Stimulated activated CD4-positive, alpha-beta T cell treated with anti-CD3 and anti-CD28 coated beads, Interleukin-15, amount 100 ng/mL, for 1 hour (primary cell): Measurements from ENCODE around the gene ZBTB42.
"Not testable (repeated sequence)": the region's sequence is repeated elsewhere in the genome, so short reads cannot be mapped to it uniquely, and the experiment has no call there.

Source experiments
- DNase-seq, 2 donors: peaks; one replicate each; pipeline ENCODE4 v3.0.0-alpha.2; 2020; ENCODE audit warnings: low read depth in 1 of 2, low spot score in 1 of 2

Gene ZBTB42

DNA sequence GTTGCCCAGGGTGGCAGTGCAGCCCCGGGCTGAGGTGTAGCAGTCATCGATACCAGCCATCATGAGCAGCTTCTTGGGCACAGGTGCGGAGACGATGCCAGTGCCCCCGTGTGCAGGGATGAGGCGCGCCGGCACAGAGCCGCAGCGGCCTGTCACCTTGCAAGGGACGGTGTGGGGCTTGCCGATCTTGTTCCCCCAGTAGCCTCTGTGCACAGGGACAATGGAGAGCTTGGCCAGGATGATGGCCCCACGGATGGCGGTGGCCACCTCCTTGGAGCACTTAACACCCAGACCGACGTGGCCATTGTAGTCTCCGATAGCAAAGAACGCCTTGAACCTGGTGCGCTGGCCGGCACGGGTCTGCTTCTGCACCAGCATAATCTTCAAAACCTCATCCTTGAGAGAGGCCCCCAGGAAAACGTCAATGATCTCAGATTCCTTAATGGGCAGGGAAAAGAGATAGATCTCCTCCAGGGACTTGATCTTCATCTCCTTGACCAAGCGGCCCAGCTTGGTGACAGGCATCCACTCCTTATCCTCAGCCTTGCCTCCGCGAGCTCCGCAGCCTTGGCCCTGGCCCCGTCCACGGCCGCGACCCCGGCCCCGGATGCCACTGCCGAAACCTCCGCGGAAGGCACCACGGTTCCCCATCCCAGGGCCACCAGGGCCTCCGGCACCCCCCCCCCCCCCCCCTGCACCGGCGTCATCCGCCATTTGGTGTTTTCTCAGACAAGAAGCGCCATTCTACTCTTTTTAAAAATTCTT, 35.5 kb downstream of the ZBTB42 start:
- DNase-seq: not testable (repeated sequence)

DNA sequence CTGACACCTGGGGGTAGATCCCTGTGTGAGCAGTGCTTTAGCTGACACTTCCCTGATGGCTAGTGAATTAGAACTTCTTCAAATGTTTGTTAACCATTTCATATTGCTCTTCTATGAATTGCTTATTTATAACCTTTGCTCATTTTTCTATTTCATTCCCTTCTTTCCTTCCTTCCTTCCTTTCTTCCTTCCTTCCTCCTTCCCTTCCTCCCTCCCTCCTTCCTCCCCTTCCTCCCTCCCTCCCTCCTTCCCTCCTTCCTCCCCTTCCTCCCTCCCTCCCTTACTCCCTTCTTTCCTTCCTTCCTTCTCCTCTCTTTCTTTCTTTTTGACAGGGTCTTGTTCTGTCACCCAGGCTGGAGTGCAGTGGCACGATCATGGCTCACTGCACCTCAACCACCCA, 40.8 kb downstream of the ZBTB42 start:
- DNase-seq: no peak

DNA sequence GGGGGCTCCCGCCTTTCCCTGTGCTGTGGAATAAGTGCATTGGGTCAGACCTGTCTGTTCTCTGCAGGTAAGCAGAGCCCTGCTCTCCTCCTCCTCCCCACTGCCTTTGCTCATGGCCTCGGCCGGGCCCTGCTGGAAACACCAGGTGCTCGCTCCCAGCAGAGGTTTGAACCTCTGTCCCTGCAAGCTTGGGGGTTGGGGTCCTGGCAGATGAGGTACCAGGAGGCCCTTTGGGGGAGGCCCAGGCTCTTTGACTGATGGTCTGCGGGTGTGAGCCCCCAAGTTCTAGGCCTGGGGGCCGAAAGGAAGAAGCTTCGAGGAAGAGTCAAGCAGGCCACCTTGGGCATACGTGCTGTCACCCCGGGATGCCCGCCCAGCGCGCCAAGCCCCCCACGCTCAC, 42.1 kb downstream of the ZBTB42 start:
- DNase-seq: no peak

DNA sequence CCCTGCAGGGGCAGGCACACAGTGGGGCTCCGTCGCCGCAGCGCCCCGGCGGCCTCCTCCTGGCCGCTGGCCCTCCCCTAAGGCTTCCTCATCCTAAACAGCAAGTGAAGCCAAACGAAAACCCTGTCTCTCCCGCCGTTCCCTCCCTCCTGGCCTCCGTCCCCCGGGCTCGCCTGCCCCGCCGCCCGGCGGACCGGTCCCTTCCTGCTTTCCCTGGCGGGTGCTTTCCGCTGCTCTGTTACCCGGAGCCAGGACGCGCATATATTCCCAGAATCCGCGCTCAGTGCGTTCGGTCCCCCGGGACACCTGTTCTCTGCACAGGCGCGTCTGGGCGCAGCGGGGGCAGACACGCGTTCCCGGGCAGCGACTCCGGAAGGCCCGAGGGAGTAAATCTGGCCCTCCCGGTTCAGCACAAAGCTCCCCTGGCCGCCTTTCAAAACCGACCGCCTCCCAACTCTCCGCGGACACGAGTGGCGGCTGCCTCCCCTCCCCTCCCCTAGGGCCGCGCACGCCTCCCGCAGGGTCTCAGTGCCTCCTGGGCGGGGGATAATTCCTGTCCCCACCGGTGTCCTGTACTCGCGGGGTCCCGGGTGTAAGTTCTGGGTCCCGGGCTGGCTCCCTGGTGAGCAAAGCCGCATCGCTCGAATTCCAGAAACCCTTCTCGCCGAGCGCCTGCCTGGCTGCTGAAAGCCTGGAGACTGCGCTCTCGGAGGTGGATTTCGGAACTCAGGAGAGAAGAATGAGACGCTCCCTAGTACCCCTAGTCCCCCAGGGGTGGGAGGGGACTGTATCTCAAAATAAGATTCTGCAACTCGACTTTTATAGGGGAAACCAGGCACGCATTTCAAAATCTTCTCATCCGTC, 42.8 kb downstream of the ZBTB42 start:
- no peak for DNase-seq

DNA sequence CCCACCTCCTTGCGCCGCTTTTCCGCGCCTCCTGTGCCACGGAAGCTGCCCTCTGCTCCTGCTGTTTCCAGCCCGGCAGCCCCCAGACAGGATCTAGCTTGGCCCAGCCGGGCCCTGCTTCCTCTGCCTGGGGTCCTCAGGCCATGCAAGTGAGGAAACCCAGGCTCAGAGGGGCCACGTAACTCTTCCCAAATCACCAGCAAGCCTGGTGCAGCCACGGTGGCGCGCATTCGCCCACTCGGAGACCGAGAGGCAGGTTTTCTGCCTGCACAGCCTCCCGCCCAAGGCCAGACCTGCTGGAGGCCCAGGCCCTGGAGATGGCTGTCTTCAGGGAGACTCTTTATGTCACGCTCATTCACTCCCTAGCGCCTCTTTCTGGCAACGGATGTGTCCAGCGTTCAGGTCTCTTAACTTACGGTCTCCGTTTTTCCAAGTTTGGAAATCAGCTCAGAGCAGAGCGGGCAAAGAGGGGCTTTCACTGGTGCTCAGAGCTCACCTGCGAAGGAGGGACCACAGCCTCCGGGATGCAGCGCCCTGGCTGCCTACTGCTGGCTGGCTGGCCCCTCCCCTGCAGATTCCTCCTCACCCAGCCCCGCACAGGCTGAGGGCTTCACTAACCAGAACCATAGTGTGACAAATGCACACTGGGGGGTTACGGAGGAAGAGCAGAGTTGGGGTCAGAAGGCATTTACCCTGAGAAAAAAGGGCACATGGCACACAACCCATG, 43.6 kb downstream of the ZBTB42 start:
- no peak for DNase-seq

DNA sequence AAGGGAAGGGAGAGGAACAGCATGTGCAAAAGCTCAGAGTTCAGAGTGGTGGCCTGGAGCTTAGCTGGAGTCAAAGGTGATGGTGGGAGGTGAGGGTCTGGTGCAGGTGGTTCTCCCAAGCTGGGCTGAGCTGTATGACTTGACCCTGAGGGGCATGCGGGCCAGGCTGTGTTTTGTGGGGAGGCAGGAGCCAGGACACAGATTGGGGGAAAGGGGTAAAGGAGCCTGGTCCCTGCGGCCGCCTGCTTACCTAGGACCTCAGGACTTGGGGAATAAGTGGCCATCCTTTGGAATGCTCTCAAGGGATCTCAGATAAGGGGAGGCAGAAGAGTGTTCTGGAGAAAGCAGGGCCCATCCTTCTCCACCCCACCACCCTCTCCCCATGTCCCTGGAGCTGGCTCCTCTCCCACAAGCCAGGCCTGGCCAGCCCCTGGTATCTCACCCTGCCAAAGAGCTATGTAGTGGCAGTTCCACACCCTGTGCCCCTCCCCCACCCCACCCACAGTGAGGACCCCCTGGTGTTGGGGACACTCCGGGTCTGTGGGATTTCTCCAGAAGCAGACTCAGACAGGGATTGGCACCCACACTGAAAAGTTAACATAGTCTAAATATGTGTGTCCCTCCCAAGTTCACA, 44.2 kb downstream of the ZBTB42 start:
- DNase-seq: no peak

DNA sequence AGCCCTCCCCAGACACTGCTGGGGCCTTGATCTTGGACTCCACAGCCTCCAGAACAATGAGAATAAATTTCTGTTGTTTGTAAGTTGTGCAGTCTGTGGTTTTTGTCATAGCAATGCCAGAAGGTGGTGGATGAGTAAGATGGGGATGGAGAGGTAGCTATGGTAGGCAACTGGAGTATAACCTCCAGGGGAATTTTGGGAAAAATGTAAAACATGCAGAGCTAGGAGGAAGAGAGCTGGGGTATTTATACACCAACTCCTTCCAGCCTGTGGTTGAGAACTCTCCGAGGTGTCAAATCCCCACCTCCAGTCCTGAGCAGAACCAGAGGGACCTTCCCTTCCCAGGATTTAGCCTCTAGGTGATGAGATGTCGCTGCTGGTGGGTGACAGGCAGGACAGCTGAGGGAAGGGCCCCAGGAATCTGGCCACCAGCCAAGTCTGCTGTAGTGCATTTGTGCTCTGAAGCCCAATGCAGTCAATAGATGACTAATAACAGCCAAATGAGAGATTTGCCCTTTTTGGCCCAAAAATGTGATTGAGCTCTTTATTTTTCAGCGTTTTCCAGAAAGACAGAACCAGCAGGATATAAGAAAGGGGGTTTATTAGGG, 45.0 kb downstream of the ZBTB42 start:
- DNase-seq: no peak

DNA sequence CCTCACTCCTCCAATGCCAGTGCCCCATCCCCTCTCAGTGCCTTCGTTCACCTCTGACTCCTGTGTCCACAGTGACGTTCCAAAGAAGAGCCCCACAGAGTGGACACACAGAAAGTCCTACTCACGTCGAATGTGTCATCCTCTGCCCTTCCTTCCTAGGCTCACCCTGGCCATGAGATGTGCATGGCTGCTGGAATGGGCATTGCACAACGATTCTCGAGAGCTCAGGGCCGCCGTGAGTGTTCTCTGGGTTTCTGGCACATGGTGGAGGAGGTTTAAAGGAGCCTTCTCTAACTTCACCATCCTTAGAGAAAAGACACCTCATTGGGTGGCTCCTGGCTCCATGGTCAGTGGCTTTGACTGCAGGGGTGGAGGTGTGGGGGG, 51.4 kb downstream of the ZBTB42 start:
- DNase-seq: no peak
